Neural cell (in vitro differentiated cells): ENCODE data around the gene LCAT.

Source experiments
- CTCF ChIP-seq: fragments of 450-650 bp; IDR thresholded peaks from 2 replicates; pipeline ENCODE4 v1.5.1; 2014; ENCODE audit warnings: antibody characterized with exemption, mild to moderate bottlenecking, moderate library complexity; ENCODE audit not compliant: poor library complexity, severe bottlenecking
- EP300 ChIP-seq: fragments of 450-650 bp; conservative IDR thresholded peaks from 2 replicates; pipeline ENCODE4 v1.6.1; 2014; ENCODE audit warnings: antibody characterized with exemption, mild to moderate bottlenecking, moderate library complexity; ENCODE audit not compliant: poor library complexity, severe bottlenecking
- EZH2 ChIP-seq: fragments of 200-600, 300-800 bp; shearing (Covaris generic), sonication (generic); IDR thresholded peaks from 2 replicates; pipeline ENCODE4 v1.6.1; 2014; ENCODE audit warnings: antibody characterized with exemption, low read length, borderline replicate concordance, mild to moderate bottlenecking; ENCODE audit not compliant: insufficient read depth, poor library complexity, severe bottlenecking
- MXI1 ChIP-seq: fragments of 450-650 bp; conservative IDR thresholded peaks from 2 replicates; pipeline ENCODE4 v1.6.1; 2014; ENCODE audit warnings: antibody characterized with exemption, mild to moderate bottlenecking; ENCODE audit not compliant: poor library complexity, severe bottlenecking
- POLR2AphosphoS5 ChIP-seq: IDR thresholded peaks from 2 replicates; pipeline ENCODE4 v1.6.1; 2012
- RAD21 ChIP-seq: fragments of 450-650 bp; conservative IDR thresholded peaks from 2 replicates; pipeline ENCODE4 v1.6.1; 2014; ENCODE audit warnings: antibody characterized with exemption, mild to moderate bottlenecking, moderate library complexity
- REST ChIP-seq: IDR thresholded peaks from 2 replicates; pipeline ENCODE4 v1.6.1; 2012; ENCODE audit warnings: borderline replicate concordance
- SMC3 ChIP-seq: fragments of 450-650 bp; conservative IDR thresholded peaks from 2 replicates; pipeline ENCODE4 v1.6.1; 2014; ENCODE audit warnings: antibody characterized with exemption, mild to moderate bottlenecking, moderate library complexity; ENCODE audit not compliant: poor library complexity
- TAF1 ChIP-seq: IDR thresholded peaks from 2 replicates; pipeline ENCODE4 v1.6.1; 2012; ENCODE audit warnings: low read depth

GRCh38 chr16:67943619-67944504, at the start of gene LCAT:
- no peak for TF ChIP-seq CTCF
- no peak for TF ChIP-seq POLR2AphosphoS5
- no peak for TF ChIP-seq REST
- TF ChIP-seq SMC3: no peak
- TF ChIP-seq TAF1: no peak
- TF ChIP-seq EZH2: no peak
- TF ChIP-seq MXI1: no peak
- no peak for TF ChIP-seq EP300
- TF ChIP-seq RAD21: no peak
